ENCODE results near the gene ACTC1.

DNA sequence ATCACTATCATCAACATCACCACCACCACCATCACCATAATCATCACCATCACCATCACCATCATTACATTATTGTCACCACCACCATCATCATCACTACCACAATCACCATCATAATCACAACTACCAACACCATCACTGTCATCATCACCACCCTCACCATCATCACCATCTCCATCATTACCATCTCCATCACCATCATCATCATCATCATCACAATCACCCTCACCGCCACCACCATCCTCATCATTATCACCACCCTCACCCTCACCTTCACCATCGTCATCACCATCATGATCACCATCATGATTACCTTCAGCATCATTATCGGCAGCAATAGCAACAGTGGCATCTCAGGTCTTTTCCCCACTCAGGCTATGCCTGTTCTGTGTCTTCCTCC is 42.9 kb upstream of the ACTC1 start:
- TF ChIP-seq CTCF (IDR thresholded peaks at IDR 0.05; ENCODE audit: extremely low read depth in 1 of 2, insufficient read depth in 1 of 2, low read depth in 1 of 2, low read length in 2 of 2) (no peak), EZH2 (IDR thresholded peaks at IDR 0.05; ENCODE audit: borderline replicate concordance, low read depth, low read length, severe bottlenecking) (no peak), POLR2A (IDR thresholded peaks at IDR 0.05; ENCODE audit: low read depth, low read length) (no peak), POLR2AphosphoS5 (IDR thresholded peaks at IDR 0.05; ENCODE audit: insufficient read depth, low read depth, low read length) (no peak), MYC (IDR thresholded peaks at IDR 0.05; ENCODE audit: low read depth, low read length) (no peak), FOS (IDR thresholded peaks at IDR 0.05; ENCODE audit: borderline replicate concordance, insufficient read depth, low read length) (no peak), JUN (IDR thresholded peaks at IDR 0.05; ENCODE audit: borderline replicate concordance, insufficient read depth, insufficient read length, low read depth) (no peak), MAX (IDR thresholded peaks at IDR 0.05; ENCODE audit: insufficient read depth, insufficient read length) (no peak)
